DND-41 (cell line): Measurements from ENCODE around the gene FAM174C.

ENCODE experiments used
- CTCF ChIP-seq: IDR thresholded peaks from 2 replicates; pipeline ENCODE4 v1.5.1; 2012; ENCODE audit warnings: borderline replicate concordance, low read length, moderate library complexity, mild to moderate bottlenecking; ENCODE audit not compliant: poor library complexity, severe bottlenecking; ENCODE audit errors: extremely low read depth
- EZH2 ChIP-seq: IDR thresholded peaks from 3 replicates; pipeline ENCODE4 v1.6.1; 2012; ENCODE audit warnings: borderline replicate concordance, low read depth, mild to moderate bottlenecking, moderate library complexity, low read length, inconsistent platforms; ENCODE audit not compliant: severe bottlenecking

- no peak for TF ChIP-seq CTCF
- TF ChIP-seq EZH2, result no peak
These were observed 25.3 kb upstream of the FAM174C start for GRCh38 chr19:1249990-1250436.
